Panc1 (cell line): ENCODE results near the gene SEMA3D. TPM values are rescaled to one million over a fixed set of nuclear protein-coding genes. Genes with fewer than 3 reads are reported as not detected.

Source experiments
- ATAC-seq: fragments of 200-7000 bp; cut with Tn5 transposase; 2 replicates; pipeline ENCODE4 v1.9.1; 2020; ENCODE audit warnings: mild to moderate bottlenecking, moderate library complexity
- BruUV-seq: library from RNA; stranded (reverse); fragments of 400-500 nt; replicated peaks from 2 replicates; lab custom pipeline; 2021; lab: Mats Ljungman, UMichigan
- CTCF ChIA-PET: fragments of 300-600 bp; sonication (Branson Sonifier 250); formaldehyde crosslinking; loops from one replicate; lab custom pipeline; 2022; ENCODE audit warnings: antibody characterized with exemption; lab: Charles Lee
- POLR2A ChIA-PET: fragments of 300-600 bp; sonication (Branson Sonifier 250); formaldehyde crosslinking; loops from one replicate; lab custom pipeline; 2022; ENCODE audit warnings: antibody characterized with exemption; lab: Charles Lee
- DNase-seq: peaks from one replicate; pipeline ENCODE4 v3.0.0-alpha.2; 2010; ENCODE audit warnings: low read depth, low spot score
- H3K27ac ChIP-seq: 2 replicates; pipeline ENCODE4 v1.5.1; 2011; ENCODE audit warnings: mild to moderate bottlenecking, low read length, inconsistent platforms
- H3K27me3 ChIP-seq: fragments of 200-500 bp; sonication (Bioruptor generic); 2 replicates; pipeline ENCODE4 v1.6.0; 2014; ENCODE audit warnings: low read length, inconsistent platforms; ENCODE audit not compliant: control insufficient read depth, insufficient read depth
- H3K36me3 ChIP-seq: fragments of 200-500 bp; sonication (Bioruptor generic); 2 replicates; pipeline ENCODE4 v1.5.1; 2014; ENCODE audit warnings: inconsistent platforms, mild to moderate bottlenecking, low read length, moderate library complexity; ENCODE audit not compliant: control insufficient read depth, insufficient read depth
- H3K4me1 ChIP-seq: 2 replicates; pipeline ENCODE4 v1.5.1; 2011; ENCODE audit warnings: inconsistent platforms, mild to moderate bottlenecking, low read length, moderate library complexity; ENCODE audit not compliant: control insufficient read depth, insufficient read depth
- H3K4me3 ChIP-seq, 2 experiments: 2 replicates each; pipeline ENCODE4 v1.5.1; 2011 to 2012; ENCODE audit warnings: low read depth in 2 of 2, low read length in 2 of 2, mild to moderate bottlenecking in 2 of 2, inconsistent platforms in 1 of 2, moderate library complexity in 1 of 2
- H3K9me3 ChIP-seq: fragments of 200-500 bp; sonication (Bioruptor generic); 2 replicates; pipeline ENCODE4 v1.5.1; 2014; ENCODE audit warnings: low read depth, mild to moderate bottlenecking, inconsistent platforms, low read length, moderate library complexity; ENCODE audit not compliant: control insufficient read depth, insufficient read depth
- POLR2AphosphoS5 ChIP-seq: IDR thresholded peaks from 2 replicates; pipeline ENCODE4 v1.6.1; 2012; ENCODE audit warnings: mild to moderate bottlenecking, low read depth, low read length, moderate library complexity
- SIN3A ChIP-seq: IDR thresholded peaks from 2 replicates; pipeline ENCODE4 v1.6.1; 2012; ENCODE audit warnings: low read depth, mild to moderate bottlenecking, low read length, moderate library complexity, borderline replicate concordance; ENCODE audit not compliant: insufficient read depth
- TCF7L2 ChIP-seq: IDR thresholded peaks from 2 replicates; pipeline ENCODE4 v1.6.1; 2011; ENCODE audit warnings: mild to moderate bottlenecking, low read depth, low read length, inconsistent platforms
- in situ Hi-C: cut with HindIII; loops from 2 replicates; pipeline ENCODE4 v1.10.0; 2016; ENCODE audit warnings: low sequenced_read_pairs, low pct_unique_long_range_greater_than_20kb
- intact Hi-C: fragments of 100-400 bp; cut with micrococcal nuclease; formaldehyde crosslinking; loops from one replicate; pipeline ENCODE4 v1.10.0; 2022; ENCODE audit not compliant: unreplicated experiment
- total RNA-seq: library from RNA; stranded (reverse); gene quantifications from one replicate; pipeline ENCODE4 v1.2.1, GENCODE V29; 2021; ENCODE audit not compliant: unreplicated experiment
- TF ChIP-seq, protein P1 (sequence below), 2 experiments: IDR thresholded peaks; 2 replicates each; pipeline ENCODE4 v1.6.1; 2011 to 2012; ENCODE audit warnings: low read depth in 2 of 2, control low read depth in 1 of 2, low read length in 1 of 2, mild to moderate bottlenecking in 1 of 2, moderate library complexity in 1 of 2; ENCODE audit not compliant: insufficient read depth in 1 of 2
- TF ChIP-seq, protein P2 (sequence below): fragments of 450-650 bp; IDR thresholded peaks from 2 replicates; pipeline ENCODE4 v1.5.1; 2017; ENCODE audit warnings: mild to moderate bottlenecking

SEMA3D gene
- total RNA-seq, 1 experiment from 2014 or later: 11.5 TPM

DNA sequence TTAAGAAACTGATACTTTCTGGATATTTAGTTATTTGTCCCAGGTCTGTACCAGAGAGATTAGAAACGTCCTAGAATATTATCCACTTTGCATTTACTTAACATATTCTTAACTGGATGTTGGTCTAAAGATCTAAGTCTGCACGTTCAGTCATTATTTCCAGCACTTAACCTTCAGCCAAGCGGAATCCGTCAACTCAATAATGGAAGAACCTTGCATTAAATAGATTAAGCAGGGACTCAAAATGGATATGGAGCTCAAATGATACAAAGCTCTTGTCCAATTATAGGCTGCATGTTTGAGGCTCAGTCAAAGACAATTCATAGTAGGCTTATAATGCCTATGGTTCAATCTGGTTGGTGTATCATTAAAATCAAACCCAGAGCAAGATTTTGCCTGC lies 162.9 kb downstream of the SEMA3D start:
- TF ChIP-seq, protein P1, sequence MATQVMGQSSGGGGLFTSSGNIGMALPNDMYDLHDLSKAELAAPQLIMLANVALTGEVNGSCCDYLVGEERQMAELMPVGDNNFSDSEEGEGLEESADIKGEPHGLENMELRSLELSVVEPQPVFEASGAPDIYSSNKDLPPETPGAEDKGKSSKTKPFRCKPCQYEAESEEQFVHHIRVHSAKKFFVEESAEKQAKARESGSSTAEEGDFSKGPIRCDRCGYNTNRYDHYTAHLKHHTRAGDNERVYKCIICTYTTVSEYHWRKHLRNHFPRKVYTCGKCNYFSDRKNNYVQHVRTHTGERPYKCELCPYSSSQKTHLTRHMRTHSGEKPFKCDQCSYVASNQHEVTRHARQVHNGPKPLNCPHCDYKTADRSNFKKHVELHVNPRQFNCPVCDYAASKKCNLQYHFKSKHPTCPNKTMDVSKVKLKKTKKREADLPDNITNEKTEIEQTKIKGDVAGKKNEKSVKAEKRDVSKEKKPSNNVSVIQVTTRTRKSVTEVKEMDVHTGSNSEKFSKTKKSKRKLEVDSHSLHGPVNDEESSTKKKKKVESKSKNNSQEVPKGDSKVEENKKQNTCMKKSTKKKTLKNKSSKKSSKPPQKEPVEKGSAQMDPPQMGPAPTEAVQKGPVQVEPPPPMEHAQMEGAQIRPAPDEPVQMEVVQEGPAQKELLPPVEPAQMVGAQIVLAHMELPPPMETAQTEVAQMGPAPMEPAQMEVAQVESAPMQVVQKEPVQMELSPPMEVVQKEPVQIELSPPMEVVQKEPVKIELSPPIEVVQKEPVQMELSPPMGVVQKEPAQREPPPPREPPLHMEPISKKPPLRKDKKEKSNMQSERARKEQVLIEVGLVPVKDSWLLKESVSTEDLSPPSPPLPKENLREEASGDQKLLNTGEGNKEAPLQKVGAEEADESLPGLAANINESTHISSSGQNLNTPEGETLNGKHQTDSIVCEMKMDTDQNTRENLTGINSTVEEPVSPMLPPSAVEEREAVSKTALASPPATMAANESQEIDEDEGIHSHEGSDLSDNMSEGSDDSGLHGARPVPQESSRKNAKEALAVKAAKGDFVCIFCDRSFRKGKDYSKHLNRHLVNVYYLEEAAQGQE (IDR thresholded peaks at IDR 0.05; ENCODE audit: insufficient read depth in 1 of 2, low read depth in 2 of 2, low read length in 1 of 2): no peak
- TF ChIP-seq, protein P2, sequence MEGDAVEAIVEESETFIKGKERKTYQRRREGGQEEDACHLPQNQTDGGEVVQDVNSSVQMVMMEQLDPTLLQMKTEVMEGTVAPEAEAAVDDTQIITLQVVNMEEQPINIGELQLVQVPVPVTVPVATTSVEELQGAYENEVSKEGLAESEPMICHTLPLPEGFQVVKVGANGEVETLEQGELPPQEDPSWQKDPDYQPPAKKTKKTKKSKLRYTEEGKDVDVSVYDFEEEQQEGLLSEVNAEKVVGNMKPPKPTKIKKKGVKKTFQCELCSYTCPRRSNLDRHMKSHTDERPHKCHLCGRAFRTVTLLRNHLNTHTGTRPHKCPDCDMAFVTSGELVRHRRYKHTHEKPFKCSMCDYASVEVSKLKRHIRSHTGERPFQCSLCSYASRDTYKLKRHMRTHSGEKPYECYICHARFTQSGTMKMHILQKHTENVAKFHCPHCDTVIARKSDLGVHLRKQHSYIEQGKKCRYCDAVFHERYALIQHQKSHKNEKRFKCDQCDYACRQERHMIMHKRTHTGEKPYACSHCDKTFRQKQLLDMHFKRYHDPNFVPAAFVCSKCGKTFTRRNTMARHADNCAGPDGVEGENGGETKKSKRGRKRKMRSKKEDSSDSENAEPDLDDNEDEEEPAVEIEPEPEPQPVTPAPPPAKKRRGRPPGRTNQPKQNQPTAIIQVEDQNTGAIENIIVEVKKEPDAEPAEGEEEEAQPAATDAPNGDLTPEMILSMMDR: no peak
- TF ChIP-seq TCF7L2: no peak
- no peak for TF ChIP-seq SIN3A
- no peak for TF ChIP-seq POLR2AphosphoS5
- Histone ChIP-seq H3K4me1 (no peaks in the 10 kb centered on the region; the same call in 1 of the 2 replicates), H3K36me3 (no peaks in the 10 kb centered on the region; the same call in 1 of the 2 replicates), H3K9me3 (no peaks in the 10 kb centered on the region), H3K4me3 (no peak overlapping the region), H3K27me3 (no peaks in the 10 kb centered on the region), H3K27ac (peak overlapping the region; percentile 23; the same call in 1 of the 2 replicates)
- ChIA-PET CTCF (no interaction called here), POLR2A (no interaction called here)
- intact Hi-C loops: loop anchor here (1.0 to 10.0 kb wide), 4 partner anchors 609 to 1088 kb away; partner anchors contain the start of gene SEMA3A
- BruUV-seq: no TSS peak
- in situ Hi-C loops: no loop called here
- DNase-seq: no peak
- ATAC-seq: no peak

GRCh38 chr7:85023066-85023712 lies 163.7 kb downstream of the SEMA3D start:
- TF ChIP-seq, protein P2: peak; percentile 61; the same call in 1 of the 2 replicates
- TF ChIP-seq SIN3A (no peak), POLR2AphosphoS5 (no peak)
- TF ChIP-seq, protein P1 (IDR thresholded peaks at IDR 0.05; ENCODE audit: insufficient read depth in 1 of 2, low read depth in 2 of 2, low read length in 1 of 2): no peak
- H3K4me3 ChIP-seq: no peak overlapping the region
- BruUV-seq: no TSS peak
- H3K27ac ChIP-seq: no peak overlapping the region; the same call in 1 of the 2 replicates
- no peaks in the 10 kb centered on the region for H3K9me3 ChIP-seq
- ChIA-PET POLR2A (no interaction called here), CTCF (no interaction called here)
- H3K36me3 ChIP-seq: no peaks in the 10 kb centered on the region; the same call in 1 of the 2 replicates
- no peaks in the 10 kb centered on the region; the same call in 1 of the 2 replicates for H3K4me1 ChIP-seq
- no peaks in the 10 kb centered on the region for H3K27me3 ChIP-seq
- no peak for DNase-seq
- no peak for ATAC-seq
- in situ Hi-C loops: no loop called here
- intact Hi-C loops: loop anchor here (1.0 to 10.0 kb wide), 4 partner anchors 608 to 1087 kb away; partner anchors contain the start of gene SEMA3A
